ENCODE measurements around the gene ALG9. TPM values are rescaled to one million over a fixed set of nuclear protein-coding genes. Genes with fewer than 3 reads are reported as not detected.

ALG9 gene
- total RNA-seq, 2 donors from 2014 or later: 22.2 to 32.4 TPM

DNA sequence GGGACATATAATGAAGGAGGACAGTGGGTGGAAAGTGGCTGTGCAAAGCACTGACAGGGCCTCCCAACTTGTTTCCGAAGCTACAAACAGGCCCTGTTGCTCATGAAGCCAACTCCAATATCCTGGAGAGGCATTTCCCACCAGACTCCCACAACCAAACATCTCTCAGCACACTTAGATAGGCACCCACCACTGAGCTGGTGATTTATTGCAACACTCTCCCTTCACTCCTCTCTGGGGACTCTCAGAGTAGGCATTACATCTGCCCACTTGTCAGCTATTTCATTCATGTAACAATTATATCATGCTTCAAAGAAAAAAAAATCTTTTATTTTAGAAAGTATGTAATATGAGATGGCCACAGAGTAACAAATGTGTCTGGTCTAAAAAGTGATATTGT lies 73.1 kb downstream of the ALG9 start:
- Histone ChIP-seq H3K27me3 (no peaks in the 10 kb centered on the region), H3K4me3 (no peak overlapping the region), H3K9me3 (no peaks in the 10 kb centered on the region), H3K4me1 (peaks cover 0 to 11% of the 10 kb centered on the region in 2 donors), H3K27ac (peak overlapping the region in 1 of 2 donors; percentile 40), H3K36me3 (peaks cover 5% of the 10 kb centered on the region)
- TF ChIP-seq, protein P1, sequence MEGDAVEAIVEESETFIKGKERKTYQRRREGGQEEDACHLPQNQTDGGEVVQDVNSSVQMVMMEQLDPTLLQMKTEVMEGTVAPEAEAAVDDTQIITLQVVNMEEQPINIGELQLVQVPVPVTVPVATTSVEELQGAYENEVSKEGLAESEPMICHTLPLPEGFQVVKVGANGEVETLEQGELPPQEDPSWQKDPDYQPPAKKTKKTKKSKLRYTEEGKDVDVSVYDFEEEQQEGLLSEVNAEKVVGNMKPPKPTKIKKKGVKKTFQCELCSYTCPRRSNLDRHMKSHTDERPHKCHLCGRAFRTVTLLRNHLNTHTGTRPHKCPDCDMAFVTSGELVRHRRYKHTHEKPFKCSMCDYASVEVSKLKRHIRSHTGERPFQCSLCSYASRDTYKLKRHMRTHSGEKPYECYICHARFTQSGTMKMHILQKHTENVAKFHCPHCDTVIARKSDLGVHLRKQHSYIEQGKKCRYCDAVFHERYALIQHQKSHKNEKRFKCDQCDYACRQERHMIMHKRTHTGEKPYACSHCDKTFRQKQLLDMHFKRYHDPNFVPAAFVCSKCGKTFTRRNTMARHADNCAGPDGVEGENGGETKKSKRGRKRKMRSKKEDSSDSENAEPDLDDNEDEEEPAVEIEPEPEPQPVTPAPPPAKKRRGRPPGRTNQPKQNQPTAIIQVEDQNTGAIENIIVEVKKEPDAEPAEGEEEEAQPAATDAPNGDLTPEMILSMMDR (IDR thresholded peaks at IDR 0.05): no peak
- no peak for DNase-seq (ENCODE audit: low spot score)

DNA sequence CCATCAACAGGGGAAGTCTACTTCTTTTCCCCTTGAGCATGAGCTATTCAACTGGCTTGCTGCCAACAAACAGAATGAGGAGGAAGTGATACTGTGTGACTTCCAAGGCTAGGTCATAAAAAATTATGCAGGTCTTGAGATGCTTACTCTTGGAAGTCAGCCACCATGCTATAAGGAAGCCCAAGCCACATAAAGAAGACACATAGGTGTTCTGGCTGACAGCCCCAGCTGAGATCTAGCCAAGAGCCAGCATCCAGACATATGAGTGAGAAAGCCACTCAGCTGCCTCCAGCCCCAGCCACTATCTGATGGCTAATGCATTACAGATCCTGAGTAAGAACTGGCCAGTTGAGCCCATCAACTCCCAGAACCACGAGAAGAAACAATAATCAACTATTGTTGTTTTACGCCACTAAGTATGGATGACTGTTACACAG lies 74.2 kb downstream of the ALG9 start:
- peak overlapping the region in 1 of 2 donors; percentile 40 for H3K27ac ChIP-seq

DNA sequence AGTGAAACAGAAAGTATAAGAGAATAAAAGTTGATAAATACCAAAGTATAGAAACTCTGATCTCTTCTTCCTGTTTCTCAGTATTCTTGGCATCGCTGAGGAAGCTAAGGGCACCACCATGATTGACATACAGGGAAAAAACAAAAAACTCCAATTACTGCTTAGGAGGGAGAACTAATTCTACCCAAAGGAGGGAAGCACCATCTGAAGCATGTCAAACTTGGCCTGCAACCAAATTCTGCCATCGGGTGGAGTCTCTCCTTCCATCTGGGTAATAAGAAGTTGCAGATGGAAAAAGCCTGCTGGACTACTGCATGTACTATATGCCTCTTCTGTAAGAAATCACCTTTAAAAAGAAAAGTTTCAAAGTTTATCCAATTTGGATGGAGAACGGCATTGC lies 74.7 kb downstream of the ALG9 start:
- Histone ChIP-seq H3K27me3 (no peaks in the 10 kb centered on the region), H3K4me3 (no peak overlapping the region), H3K9me3 (no peaks in the 10 kb centered on the region), H3K36me3 (no peaks in the 10 kb centered on the region), H3K27ac (no peak overlapping the region), H3K4me1 (peaks cover 0 to 11% of the 10 kb centered on the region in 2 donors)
- TF ChIP-seq, protein P1 (IDR thresholded peaks at IDR 0.05): no peak
- DNase-seq (ENCODE audit: low spot score): no peak

More for the DNA sequence above, 74.2 kb downstream of the ALG9 start:
- TF ChIP-seq, protein P1 (IDR thresholded peaks at IDR 0.05): no peak
- H3K4me1 ChIP-seq: peaks cover 0 to 11% of the 10 kb centered on the region in 2 donors
- no peaks in the 10 kb centered on the region for H3K27me3 ChIP-seq
- no peaks in the 10 kb centered on the region for H3K9me3 ChIP-seq
- no peak for DNase-seq (ENCODE audit: low spot score)
- no peak overlapping the region for H3K4me3 ChIP-seq
- no peaks in the 10 kb centered on the region for H3K36me3 ChIP-seq

DNA sequence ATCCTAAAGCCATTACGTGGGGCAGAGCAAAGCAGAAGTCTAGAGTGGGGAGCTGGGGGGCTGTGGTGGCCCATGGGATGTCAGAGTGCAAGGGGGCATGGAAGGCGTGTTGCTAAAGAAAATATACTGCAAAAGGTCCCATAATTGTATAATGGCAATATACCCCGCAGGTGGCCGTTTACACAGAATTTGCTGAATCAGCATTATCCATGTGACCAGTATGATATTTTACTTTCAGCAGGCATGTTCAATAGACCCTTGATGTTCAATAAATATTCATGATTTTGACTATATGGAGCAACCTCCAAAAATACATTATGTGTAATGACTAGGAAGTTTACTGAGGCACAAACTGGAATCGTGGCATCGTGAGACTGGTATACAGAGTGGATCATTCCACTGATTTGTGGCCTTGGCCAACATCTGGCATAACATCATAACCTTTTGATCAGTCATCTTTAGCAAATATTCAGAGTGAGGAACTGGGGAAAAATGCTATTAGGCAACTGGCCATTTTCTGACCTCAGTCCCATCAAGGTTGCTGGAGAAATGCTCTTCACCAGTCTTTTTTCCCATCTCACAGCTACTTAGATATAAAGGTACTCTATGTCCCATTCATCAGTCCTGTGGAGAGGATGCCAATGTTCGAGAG lies 75.9 kb downstream of the ALG9 start:
- Histone ChIP-seq H3K4me3 (no peak overlapping the region), H3K27ac (no peak overlapping the region), H3K4me1 (peaks cover 0 to 11% of the 10 kb centered on the region in 2 donors), H3K27me3 (no peaks in the 10 kb centered on the region), H3K9me3 (no peaks in the 10 kb centered on the region), H3K36me3 (no peaks in the 10 kb centered on the region)
- TF ChIP-seq, protein P1 (IDR thresholded peaks at IDR 0.05): no peak
- DNase-seq (ENCODE audit: low spot score): no peak

DNA sequence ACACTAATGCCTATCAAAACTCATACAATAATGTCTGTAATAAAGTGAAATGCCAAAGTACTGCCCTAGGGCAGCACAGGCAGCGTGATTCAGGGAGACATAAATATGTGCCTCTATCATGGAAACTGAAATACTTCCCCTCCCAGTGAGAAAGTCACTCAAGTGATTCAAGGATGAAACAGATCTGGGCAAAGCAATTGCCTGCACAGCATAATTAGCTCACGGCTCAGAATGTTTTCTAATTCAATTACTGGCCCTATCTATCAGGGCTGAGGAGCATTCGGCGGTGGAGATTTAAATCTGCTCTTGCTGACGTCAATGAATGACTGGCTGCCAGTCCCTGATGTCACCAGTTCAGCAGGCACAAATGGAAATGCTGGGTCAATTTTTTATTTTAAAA lies 77.5 kb downstream of the ALG9 start:
- H3K27ac ChIP-seq: peak overlapping the region in 1 of 2 donors; percentile 46
- DNase-seq (ENCODE audit: low spot score): no peak
- H3K36me3 ChIP-seq: no peaks in the 10 kb centered on the region
- peaks cover 0 to 11% of the 10 kb centered on the region in 2 donors for H3K4me1 ChIP-seq
- no peak overlapping the region for H3K4me3 ChIP-seq
- TF ChIP-seq, protein P1 (IDR thresholded peaks at IDR 0.05): no peak
- no peaks in the 10 kb centered on the region for H3K27me3 ChIP-seq
- H3K9me3 ChIP-seq: no peaks in the 10 kb centered on the region
